Fibroblast of skin of right quadriceps (primary cell): ENCODE measurements around the gene IDI1.
"Not testable (repeated sequence)": the region's sequence is repeated elsewhere in the genome, so short reads cannot be mapped to it uniquely, and the experiment has no call there.

ENCODE experiments used
- DNase-seq: peaks from one replicate; pipeline ENCODE4 v3.0.0-alpha.2; 2013

IDI1 gene

GRCh38 chr10:1048732-1049424 is at the start of gene IDI1:
Gene IDI1, minus strand, starts transcription at chr10:1049119. Its CDS starts 116 bp downstream, at chr10:1049003.
- peak; percentile 99 for DNase-seq

- DNase-seq, result no peak
These were observed 48.5 kb upstream of the IDI1 start for GRCh38 chr10:1097436-1097835.

GRCh38 chr10:1096287-1096889 is 47.5 kb upstream of the IDI1 start:
- no peak for DNase-seq

GRCh38 chr10:1095498-1095897 is 46.6 kb upstream of the IDI1 start:
- DNase-seq, result no peak

- no peak for DNase-seq
These were observed 45.5 kb upstream of the IDI1 start for GRCh38 chr10:1094112-1095057.

GRCh38 chr10:1093696-1094095 is 44.8 kb upstream of the IDI1 start:
- DNase-seq, result no peak

GRCh38 chr10:1090696-1091095 is 41.8 kb upstream of the IDI1 start:
- DNase-seq, result no peak

- DNase-seq, result no peak
These were observed 40.2 kb upstream of the IDI1 start for GRCh38 chr10:1089017-1089689.

- no peak for DNase-seq
These were observed 37.9 kb upstream of the IDI1 start for GRCh38 chr10:1086787-1087186.

GRCh38 chr10:1085258-1085657 is 36.3 kb upstream of the IDI1 start:
- DNase-seq, result no peak

- no peak for DNase-seq
These were observed 35.4 kb upstream of the IDI1 start for GRCh38 chr10:1084011-1084950.

- no peak for DNase-seq
These were observed 34.7 kb upstream of the IDI1 start for GRCh38 chr10:1083581-1083980.

GRCh38 chr10:1078668-1079067 is 29.7 kb upstream of the IDI1 start:
- no peak for DNase-seq

- peak; percentile 3 for DNase-seq
These were observed 25.9 kb upstream of the IDI1 start for GRCh38 chr10:1074748-1075308.

- no peak for DNase-seq
These were observed 25.3 kb upstream of the IDI1 start for GRCh38 chr10:1074052-1074747.

- DNase-seq, result peak; percentile 8
These were observed 22.0 kb upstream of the IDI1 start for GRCh38 chr10:1070919-1071318.

GRCh38 chr10:1068380-1069361 is 19.8 kb upstream of the IDI1 start:
- DNase-seq, result no peak

GRCh38 chr10:1066734-1067133 is 17.8 kb upstream of the IDI1 start:
- not testable (repeated sequence) for DNase-seq

GRCh38 chr10:1064964-1065247 is 16.0 kb upstream of the IDI1 start:
- DNase-seq, result no peak
